Adipose tissue (tissue), 3 donors: ENCODE data around the gene PRR7. TPM values are rescaled to one million over a fixed set of nuclear protein-coding genes. Genes with fewer than 3 reads are reported as not detected.

Source experiments
- H3K27ac ChIP-seq: one replicate; pipeline ENCODE4 v1.5.1; 2013; ENCODE audit warnings: low read depth, low read length
- WGBS, 3 donors: extraction: QIAGEN DNeasy Blood & Tissue Kit; methylation state at CpG; one replicate each; pipeline ENCODE4 v1.1.7; 2013; 5-methylcytosine and 5-hydroxymethylcytosine counted together
- polyA plus RNA-seq, 3 donors: library from polyadenylated mRNA; stranded (reverse); fragments of 200-250 nt; gene quantifications; one replicate each; pipeline ENCODE4 v1.2.3, GENCODE V29; 2013
- donor health status: healthy with polysubstance abuse.
- donor health status: Bipolar disorder and iron deficiency.
- donor health status: healthy.

The PRR7 gene
- polyA plus RNA-seq, 3 donors, result 0.34 to 2.7 (median 1.9) TPM

DNA sequence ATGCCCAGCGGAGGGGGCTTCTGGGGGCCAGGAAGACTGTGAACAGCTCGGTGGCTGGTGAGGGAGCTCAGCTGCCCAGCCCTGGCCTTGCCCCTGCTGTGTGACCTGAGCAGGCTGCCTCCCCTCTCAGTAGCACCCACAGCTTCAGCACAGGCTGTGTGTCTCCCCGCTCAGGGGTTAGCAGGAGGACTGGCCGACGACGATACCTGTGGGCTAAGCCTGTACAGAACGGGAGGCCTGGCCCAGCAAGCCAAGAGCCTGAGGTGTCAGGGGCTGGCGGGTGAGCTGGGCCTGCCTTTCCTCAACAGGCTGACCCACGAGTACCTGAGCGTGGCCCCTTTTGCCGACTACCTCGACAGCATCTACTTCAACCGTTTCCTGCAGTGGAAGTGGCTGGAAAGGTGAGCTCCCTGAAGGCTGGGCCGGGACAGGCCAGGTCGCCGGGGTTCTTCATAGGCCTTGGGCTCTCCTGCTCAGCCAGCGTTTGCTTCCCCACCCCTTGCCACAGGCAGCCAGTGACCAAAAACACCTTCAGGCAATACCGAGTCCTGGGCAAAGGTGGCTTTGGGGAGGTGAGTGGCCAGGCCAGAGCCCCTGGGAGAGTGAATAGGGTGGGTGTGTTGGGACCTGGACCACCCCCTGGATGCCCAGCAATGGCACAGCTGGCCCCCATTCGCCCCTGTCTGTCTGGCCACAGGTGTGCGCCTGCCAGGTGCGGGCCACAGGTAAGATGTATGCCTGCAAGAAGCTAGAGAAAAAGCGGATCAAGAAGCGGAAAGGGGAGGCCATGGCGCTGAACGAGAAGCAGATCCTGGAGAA, 13.6 kb upstream of the PRR7 start:
- WGBS, 3 donors, result 94 to 96% (median 94%) methylated on average over 24 to 25 of the region's 25 CpGs
- no peak overlapping the region for H3K27ac ChIP-seq

GRCh38 chr5:177433658-177434217, 12.9 kb upstream of the PRR7 start:
- no peak overlapping the region for H3K27ac ChIP-seq
- 91 to 97% (median 92%) methylated on average over 25 to 29 of the region's 29 CpGs for WGBS, 3 donors

DNA sequence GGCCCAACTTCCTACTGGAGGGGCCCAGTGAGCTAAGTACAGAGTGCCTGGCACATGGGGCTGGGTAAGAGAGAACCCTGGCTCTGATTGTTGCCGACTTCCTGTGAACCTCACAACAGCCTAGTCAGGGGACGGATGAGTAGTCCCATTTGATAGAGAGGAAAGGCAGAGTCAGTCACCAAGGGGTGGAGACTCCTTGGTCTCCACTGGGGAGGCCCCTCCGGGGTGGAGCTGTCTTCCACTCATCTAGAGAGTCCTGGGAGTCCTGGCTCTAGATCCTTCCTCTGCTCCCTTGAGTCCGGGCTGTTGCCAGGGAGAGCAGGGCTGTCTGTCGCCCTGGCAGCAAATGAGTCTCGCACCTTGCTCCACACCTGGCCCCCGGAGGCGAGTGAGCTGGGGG, 12.2 kb upstream of the PRR7 start:
- WGBS, 3 donors, result 87 to 89% (median 87%) methylated on average over 8 of the region's 8 CpGs
- no peak overlapping the region for H3K27ac ChIP-seq

- no peak overlapping the region for H3K27ac ChIP-seq
- WGBS, 3 donors, result 88 to 96% (median 92%) methylated on average over 20 of the region's 20 CpGs
Observed at GRCh38 chr5:177434942-177435738, 11.5 kb upstream of the PRR7 start.

GRCh38 chr5:177435847-177436536, 10.6 kb upstream of the PRR7 start:
- H3K27ac ChIP-seq, result no peak overlapping the region
- WGBS, 3 donors, result 96 to 97% (median 97%) methylated on average over 36 to 37 of the region's 37 CpGs

DNA sequence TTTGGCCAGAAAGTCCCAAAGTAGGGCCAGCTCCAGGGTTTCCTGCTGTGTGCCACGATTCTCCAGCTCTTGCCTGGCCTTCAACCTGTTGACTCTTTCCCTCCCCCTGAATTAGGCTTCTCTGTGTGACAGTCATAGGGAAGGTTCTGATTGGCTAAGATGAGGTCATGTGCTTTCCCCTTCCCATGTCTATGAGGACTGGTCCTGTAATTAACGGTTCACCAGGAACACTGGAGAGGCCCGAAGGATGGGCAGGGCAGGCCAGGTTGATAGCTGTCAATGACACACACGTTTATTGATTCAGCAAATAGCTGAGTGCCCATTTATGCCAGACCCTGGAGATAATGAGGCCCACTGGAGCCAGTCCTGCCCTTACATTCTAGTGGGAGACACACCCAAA, 9.0 kb upstream of the PRR7 start:
- WGBS, 3 donors, result 61 to 79% (median 79%) methylated on average over 4 of the region's 4 CpGs
- no peak overlapping the region for H3K27ac ChIP-seq

- 92 to 94% (median 93%) methylated on average over 10 of the region's 10 CpGs for WGBS, 3 donors
- no peak overlapping the region for H3K27ac ChIP-seq
Observed at GRCh38 chr5:177438468-177438867, 8.1 kb upstream of the PRR7 start.

DNA sequence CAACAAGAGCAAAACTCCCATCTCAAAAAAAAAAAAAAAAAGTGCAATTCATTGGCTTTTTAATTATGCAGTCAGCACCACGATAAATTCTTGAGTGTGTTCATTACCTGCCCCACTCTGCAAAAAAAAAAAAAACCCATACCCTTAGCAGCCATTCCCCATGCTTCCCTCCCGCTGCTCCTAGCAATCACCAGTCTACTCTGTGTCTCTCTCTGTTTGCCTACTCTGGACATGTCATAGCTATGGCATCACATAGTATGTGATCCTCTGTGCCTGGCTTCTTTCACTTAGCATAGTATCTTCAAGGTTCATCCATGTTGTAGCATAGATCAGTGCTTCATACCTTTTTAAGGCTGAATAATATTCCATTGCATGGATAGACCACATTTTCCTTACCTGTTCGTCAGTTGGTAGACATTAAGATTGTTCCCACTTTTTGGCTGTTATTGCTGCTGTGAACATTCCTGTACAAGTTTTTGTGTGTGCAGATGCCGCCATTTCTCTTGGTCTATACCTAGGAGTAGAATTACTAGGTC, 7.0 kb upstream of the PRR7 start:
- H3K27ac ChIP-seq, result no peak overlapping the region
- WGBS, 3 donors, result 95 to 97% (median 97%) methylated on average over 4 of the region's 4 CpGs

GRCh38 chr5:177440211-177440989, 6.2 kb upstream of the PRR7 start:
- 87 to 89% (median 87%) methylated on average over 24 of the region's 24 CpGs for WGBS, 3 donors
- H3K27ac ChIP-seq, result no peak overlapping the region

DNA sequence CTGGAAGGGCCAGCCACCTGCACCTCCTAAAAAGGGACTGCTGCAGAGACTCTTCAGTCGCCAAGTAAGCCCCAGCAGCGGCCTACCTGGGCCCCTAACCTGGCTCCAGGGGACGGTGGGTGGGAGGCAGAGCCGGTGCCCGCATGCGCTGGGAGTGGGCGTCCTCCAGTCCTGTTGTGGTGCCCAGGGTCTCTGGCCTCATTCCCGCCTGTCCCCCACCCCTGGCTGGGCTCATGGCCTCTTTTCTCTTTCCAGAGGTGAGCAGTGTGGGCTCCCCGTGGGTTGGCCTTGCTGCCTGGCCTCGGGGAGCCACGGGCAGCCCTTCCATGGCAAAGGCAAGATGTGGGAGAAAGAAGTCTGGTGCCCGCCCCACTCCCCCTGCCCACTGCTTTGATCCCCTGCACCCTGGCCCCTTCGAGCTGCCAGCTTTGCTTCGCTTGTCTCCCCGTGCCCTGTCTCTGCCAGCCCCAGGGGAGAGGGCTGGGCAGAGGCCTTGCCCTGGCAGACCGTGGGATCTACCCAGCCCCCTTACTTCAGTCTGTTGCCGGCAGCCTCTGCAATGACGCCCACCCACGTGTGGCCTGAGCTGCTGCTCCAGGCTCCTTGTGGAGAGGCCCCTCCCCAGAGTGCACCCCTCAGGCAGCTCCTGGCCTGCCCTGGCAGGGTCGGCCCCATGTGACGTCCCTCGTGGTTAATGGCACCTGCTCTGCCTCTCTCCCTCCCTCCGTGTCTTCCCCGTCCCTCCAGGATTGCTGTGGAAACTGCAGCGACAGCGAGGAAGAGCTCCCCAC, 5.4 kb upstream of the PRR7 start:
- WGBS, 3 donors, result 88 to 91% (median 89%) methylated on average over 21 to 26 of the region's 26 CpGs

DNA sequence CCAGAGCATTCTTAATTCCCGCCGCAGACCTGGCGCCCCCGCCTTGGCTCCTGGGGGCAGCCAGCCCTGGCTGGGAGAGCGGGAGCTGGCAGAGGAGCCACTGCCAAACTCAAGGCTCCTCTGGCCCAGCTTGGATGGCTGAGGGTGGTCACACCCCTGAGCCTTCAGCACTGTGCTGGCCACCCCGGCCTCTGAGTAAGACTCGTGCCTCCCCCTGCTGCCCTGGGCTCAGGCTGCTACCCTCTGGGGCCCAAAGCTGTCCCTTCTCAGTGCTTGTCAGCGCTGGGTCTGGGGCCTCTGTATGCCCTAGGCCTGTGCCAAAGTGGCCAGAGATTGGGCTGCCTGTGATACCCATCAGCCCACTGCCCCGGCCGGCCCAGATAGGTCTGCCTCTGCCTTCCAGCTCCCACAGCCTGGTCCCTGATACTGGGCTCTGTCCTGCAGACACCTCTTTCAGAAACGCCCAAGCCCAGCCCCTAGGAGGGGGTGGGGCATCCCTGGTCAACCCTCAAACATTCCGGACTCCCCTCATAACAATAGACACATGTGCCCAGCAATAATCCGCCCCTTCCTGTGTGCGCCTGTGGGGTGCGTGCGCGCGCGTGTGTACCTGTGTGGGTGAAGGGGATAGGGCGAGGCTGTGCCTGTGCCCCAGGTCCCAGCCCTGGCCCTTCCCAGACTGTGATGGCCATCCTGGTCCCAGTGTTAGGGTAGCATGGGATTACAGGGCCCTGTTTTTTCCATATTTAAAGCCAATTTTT, 4.4 kb upstream of the PRR7 start:
- 87 to 92% (median 91%) methylated on average over 20 of the region's 20 CpGs for WGBS, 3 donors
- H3K27ac ChIP-seq, result no peak overlapping the region

More for the DNA sequence above, 5.4 kb upstream of the PRR7 start:
- no peak overlapping the region for H3K27ac ChIP-seq

- no peak overlapping the region for H3K27ac ChIP-seq
- 77 to 81% (median 80%) methylated on average over 13 to 15 of the region's 15 CpGs for WGBS, 3 donors
Observed at GRCh38 chr5:177443144-177443983, 3.2 kb upstream of the PRR7 start.

DNA sequence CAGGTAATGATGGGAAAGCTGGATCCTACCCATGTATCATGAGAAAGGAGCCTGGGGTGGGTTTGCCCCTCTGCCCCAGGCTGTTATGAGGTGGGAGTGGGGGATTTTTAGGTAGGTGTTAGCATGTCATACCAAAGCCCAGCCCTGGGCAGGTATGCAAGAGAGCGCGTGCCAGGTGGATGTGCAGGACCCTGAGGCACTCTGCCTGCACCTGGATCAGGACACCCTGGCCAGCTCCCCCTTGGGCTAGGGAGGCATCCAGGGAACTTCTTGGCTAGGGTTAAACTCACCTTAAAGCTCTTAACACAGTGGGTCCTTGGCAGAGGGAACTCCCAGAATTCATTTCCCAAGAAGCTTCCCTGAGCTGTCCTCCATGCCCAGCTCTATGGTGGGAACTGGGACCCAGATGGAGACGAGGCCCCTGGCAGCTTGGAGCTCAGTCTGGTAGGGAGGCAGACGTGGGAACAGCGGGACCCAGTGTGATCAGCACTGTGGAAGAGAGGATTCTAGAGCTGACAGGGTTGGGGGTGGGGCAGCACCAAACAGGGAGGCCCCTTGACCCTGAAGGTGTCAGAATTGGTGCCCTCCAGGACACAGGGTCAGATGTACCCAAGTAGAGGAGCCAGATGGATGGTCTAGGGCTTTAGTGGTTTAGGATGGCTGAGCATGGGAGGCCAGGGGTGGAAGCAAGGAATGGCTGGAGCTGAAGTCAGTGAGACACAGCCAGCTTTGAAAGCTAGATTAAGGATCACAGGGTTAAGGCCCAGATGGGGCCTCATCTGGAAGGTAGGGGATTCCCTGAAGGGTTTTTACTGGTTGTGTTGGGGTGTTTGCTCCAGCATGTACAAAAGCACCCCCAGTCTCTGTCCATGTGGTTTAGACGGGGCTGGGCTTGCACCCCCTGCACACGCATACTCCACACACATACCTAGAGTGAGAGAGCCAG, 2.2 kb upstream of the PRR7 start:
- no peak overlapping the region for H3K27ac ChIP-seq
- 67 to 70% (median 68%) methylated on average over 7 of the region's 7 CpGs for WGBS, 3 donors

- H3K27ac ChIP-seq, result no peak overlapping the region
- WGBS, 3 donors, result 50 to 52% (median 51%) methylated on average over 10 of the region's 10 CpGs
Observed at GRCh38 chr5:177445052-177445916, 1.3 kb upstream of the PRR7 start.
